Raji (cell line): ENCODE results near the gene AHDC1.

Source experiments
- POLR2A ChIP-seq: IDR thresholded peaks from 2 replicates; pipeline ENCODE4 v1.6.1; 2011; ENCODE audit warnings: low read depth, low read length, control low read depth; ENCODE audit not compliant: insufficient read depth

AHDC1 gene

DNA sequence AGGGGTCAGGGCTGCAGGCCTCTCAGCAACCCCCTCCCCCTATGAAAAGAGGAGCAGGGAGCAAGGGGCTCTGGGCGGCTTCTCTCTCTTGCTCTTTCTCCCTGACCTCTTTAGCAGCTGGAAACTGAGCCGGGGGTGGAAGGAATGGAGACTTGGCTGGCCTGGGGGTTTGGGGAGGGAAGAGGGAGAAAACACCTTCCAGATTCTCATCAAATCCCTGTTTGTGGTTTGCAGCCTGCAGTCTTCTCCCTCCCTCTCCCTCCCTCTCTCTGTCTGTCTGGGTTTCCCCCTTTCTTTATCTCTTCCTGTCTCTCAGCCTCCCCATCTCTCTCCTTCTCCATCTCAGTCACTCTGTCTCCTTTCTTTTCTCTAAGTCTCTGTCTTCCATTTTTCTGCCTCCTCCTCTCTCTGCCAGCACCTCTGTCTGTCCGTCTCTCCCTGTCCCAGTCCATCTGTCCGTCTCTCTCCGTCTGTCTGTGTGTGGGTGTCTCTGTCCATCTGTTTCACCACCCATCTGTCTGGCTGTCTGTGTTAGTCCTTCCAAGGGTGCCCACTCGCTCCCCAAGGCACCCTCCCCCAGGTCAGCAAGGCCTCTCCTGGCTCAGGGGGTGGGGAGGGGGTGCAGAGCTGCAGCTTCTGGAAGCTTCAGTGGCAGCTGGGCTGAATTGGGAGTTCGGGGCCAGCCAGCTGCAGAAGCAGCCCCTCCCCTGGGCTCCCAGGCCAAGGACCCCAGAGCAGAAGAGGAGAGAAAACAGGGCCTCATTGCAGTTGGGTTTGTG lies 6.2 kb downstream of the AHDC1 start:
- TF ChIP-seq POLR2A: no peak

DNA sequence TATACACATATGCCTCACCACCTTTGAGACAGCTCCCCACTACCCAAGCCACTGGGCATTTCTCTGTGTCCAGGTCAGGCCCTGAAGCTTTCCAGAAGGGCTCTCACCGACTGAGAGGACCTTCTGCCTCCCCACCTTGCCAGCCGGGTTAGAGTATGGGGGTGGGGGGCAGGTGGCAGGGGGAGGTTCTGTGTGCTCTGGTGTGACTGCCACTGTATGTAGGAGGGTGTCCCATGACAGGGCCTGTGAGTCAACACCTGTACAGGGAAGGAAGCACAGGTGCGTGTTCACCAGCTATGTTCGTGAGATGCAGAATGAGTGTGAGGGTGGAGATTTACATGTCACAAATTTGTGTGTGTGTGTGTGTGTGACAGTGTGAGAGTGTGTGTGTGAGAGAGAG lies 7.0 kb downstream of the AHDC1 start:
- no peak for TF ChIP-seq POLR2A

- no peak for TF ChIP-seq POLR2A
These were observed 7.7 kb downstream of the AHDC1 start for GRCh38 chr1:27596261-27596660.

DNA sequence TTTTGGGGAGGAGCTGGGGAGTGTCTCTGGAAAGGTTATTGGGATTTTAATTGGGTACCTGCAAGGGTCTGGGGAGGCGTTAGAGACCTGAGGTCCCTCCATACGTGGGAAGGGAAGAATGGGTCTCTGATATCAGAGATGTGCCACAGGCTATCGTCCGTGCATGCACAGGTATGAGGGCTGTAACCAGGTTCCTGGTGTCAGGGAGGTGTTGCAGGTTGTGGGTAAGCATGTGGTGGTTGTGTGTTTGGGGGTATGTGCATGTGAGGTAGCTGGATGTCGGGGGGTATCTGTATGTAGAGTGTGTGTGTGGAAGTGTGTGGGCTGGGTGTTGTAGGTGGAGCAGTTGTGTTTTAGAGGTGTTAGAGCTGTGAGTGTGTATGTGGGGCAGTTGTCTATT lies 8.3 kb downstream of the AHDC1 start:
- TF ChIP-seq POLR2A: no peak

DNA sequence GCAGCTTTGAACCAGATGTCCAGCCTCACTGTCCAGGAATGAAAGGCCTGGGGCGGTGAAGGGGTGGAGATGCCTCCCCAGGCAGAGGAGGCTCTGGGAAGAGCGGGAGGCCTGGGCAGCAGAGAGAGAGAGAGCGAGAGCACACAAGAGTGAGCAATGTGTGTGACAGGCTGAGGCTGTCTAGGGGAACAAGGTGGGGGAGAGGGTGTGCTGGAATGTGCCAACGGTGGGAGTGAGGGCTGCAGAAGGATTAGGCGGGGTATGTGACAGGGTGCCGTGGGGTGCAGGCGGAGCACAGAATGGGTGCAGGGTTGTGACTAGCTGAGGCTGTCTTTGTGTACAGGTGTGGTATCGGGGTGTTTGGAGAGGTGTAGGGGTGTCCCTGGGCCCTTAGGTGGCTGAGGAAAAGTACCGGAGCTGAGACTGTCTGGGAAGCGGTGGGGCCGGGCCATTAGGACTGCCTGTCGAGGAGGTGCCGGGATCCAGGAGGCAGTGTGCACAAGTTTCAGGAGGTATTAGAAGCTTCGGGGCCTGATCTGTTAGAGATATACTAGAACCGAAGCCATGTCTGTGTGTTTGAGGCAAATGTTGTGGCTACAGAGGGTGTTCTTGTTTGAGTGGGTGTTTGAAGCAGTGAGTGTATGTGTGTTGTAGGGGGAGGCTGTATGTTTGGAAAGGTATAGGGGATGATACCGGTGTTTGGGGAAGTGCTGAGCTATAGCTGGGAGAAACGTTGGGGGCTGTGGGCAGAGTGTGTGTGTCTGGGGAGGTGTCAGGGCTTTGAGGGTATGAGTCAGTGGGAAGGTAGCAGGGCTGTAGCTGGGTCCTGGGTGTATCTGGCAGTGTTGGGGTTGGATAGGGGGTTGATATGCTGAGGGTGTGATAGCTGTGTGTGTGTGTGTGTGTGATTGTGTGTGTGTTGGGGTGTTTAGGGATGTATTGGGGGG lies 9.1 kb downstream of the AHDC1 start:
- no peak for TF ChIP-seq POLR2A

- TF ChIP-seq POLR2A: no peak
These were observed 10.0 kb downstream of the AHDC1 start for GRCh38 chr1:27593678-27594563.

GRCh38 chr1:27592931-27593677 lies 10.8 kb downstream of the AHDC1 start:
- no peak for TF ChIP-seq POLR2A

DNA sequence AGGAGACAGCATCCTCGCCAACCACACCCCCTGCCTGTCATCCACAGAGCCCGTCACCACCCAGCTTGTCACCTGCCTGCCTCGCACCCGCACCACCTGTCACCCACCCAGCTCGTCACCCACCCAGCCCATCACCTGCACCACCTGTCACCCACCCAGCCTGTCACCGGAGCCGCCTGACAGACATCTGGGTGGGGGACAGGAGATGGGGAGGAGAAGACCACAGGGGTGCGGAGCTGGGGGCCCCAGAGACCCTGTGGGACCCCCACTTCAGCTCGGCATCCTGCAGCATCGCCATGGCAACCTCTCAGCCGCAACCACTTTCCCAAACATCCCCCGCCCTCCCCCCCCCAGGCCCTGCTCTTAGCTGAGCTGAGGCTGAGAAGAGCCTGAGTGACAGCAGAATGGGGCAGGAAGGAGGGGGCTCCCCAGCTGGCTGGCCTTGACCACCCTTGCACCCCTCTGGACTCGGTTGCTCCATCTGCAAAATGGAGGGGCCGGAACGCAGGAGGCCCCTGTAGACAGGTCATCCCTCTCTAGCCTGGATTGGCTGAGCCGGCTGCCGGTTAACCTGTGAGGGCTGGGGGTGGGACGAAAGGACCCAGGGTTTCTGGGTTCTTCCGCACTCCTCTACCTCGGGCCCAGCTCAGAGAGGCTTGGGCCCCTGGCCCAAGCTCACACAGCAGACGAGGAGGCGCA lies 11.6 kb downstream of the AHDC1 start:
- TF ChIP-seq POLR2A: no peak

DNA sequence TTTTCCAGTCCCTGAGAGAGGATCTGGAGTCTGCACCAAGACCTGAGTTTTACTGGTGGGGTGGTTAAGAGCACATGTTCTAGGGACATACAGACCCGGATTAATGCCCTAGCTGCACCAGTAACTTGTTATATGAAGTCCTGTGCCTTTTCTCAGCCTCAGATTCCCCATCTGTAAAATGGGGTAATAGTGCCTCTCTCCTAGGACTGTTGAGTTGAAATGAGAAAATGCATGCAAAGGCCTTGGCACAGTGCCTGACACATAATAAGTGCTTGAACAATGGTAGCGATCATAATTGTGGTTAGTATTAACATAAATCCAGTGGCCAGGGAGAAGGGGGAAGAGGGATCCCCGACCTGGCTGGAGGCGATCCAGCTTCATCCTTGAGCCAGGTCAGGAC lies 12.3 kb downstream of the AHDC1 start:
- TF ChIP-seq POLR2A: no peak

- TF ChIP-seq POLR2A: no peak
These were observed 12.9 kb downstream of the AHDC1 start for GRCh38 chr1:27590917-27591508.

DNA sequence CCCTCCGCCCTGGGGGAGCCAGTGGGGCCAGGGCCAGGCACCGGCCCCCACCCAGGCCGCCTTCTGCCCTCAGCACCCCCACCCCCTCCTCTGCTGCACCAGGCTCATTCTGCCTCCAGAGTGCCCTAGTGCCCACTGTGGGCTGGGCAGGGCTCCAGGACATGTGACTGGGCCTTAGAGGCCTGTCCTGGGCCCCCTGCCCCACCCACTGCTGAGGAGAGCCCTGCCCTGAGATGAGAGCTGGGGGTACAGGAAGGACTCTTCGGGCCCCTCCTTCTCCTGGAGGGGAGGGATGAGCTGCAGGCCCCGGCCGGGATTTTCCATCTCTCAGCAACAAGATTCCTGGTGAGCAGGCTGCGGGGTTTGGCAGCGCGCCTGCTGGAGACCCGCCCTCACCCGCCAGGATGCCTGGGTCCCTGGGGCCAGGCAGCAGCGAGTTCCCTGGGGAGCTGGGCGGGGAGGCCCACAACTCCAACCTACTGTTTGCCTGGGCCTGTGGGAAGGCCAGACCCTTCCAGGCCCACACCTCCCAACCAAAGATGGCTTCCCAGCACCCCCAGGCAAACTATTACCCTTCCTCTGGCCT lies 14.0 kb downstream of the AHDC1 start:
- TF ChIP-seq POLR2A: no peak

DNA sequence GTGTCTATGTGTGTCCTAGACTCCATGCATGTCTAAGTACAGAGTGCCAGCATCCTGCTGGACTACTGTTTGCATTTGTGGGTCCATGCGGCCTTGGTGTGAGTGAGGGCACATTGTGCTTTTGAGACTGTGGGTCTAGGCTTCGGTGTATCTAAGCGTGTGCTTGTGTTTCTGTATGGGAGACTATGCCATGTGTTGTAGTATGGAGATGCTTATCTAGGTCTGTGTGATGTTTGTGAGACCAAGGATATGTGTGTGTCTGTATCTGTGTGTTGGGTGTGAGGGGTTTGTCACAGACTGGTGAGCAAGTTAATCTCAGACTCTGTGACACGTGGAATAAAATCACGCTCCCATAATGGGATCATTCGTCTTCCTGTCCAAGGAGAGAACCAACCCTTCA lies 14.5 kb downstream of the AHDC1 start:
- no peak for TF ChIP-seq POLR2A
